Measurements from ENCODE around the gene SPATA2L.

DNA sequence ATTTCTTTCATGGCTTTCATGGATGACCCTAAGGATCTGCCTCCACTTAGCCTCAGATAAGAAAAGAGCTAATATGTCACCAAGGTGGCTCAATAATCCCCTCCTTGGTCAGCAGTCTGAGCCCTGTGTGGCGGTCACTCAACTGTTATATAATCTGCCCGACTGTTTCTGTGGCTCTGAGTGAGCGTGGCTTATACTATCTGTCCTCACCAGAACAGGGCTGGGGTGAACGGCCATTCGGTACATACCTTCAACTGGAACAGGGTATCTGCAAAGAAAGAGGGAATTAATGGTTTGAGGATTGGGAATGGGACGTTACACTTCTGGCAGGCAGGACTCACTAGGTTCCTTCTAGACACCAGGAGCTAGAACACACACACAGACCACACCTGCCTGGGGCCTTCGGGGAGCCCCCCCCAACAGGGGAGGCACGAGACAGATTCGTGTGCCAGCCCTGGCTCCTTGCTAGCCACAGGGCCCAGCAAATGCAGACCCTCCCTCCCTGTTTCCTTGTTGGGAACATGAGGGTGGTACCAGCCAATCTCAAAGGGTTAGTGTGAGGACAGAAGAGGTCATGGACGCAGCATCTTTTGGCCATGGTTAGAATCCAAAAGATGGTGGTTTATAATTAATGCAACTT, 47.7 kb downstream of the SPATA2L start:
- TF ChIP-seq ARHGAP35 (CRISPR knock-in tag; IDR thresholded peaks at IDR 0.05; ENCODE audit: borderline replicate concordance) (no peak), ZNF382 (CRISPR knock-in tag; IDR thresholded peaks at IDR 0.05; ENCODE audit: borderline replicate concordance) (no peak), ESRRA (CRISPR knock-in tag; IDR thresholded peaks at IDR 0.05; ENCODE audit: low read depth) (no peak)
